Germinal center (tissue), 1 donor: Measurements from ENCODE around the gene ASCL3.
"Not testable (repeated sequence)": the region's sequence is repeated elsewhere in the genome, so short reads cannot be mapped to it uniquely, and the experiment has no call there.

Source experiments
- DNase-seq: peaks from one replicate; pipeline ENCODE4 v3.0.0; 2012; ENCODE audit warnings: mixed read lengths, low spot score

Gene ASCL3

GRCh38 chr11:8947230-8947943 lies 4.6 kb upstream of the ASCL3 start:
- no peak for DNase-seq

GRCh38 chr11:8941341-8942103 lies 1.3 kb downstream of the ASCL3 start:
- DNase-seq, result no peak

- no peak for DNase-seq
These were observed 5.2 kb downstream of the ASCL3 start for GRCh38 chr11:8937659-8938058.

- DNase-seq, result no peak
These were observed 5.7 kb downstream of the ASCL3 start for GRCh38 chr11:8937159-8937558.

- DNase-seq, result not testable (repeated sequence)
These were observed 7.0 kb downstream of the ASCL3 start for GRCh38 chr11:8935789-8936188.

GRCh38 chr11:8934742-8935488 lies 7.9 kb downstream of the ASCL3 start:
- DNase-seq, result no peak

GRCh38 chr11:8933931-8934330 lies 8.9 kb downstream of the ASCL3 start:
- DNase-seq, result no peak

GRCh38 chr11:8932564-8933180 lies 10.1 kb downstream of the ASCL3 start, which contains the start of gene C11orf16:
C11orf16 (minus strand) TSS chr11:8932947; CDS start chr11:8932308, 639 bp downstream.
- DNase-seq, result no peak

- no peak for DNase-seq
These were observed 12.2 kb downstream of the ASCL3 start for GRCh38 chr11:8930456-8931175.

GRCh38 chr11:8928981-8929615 lies 13.7 kb downstream of the ASCL3 start:
- DNase-seq, result no peak

- no peak for DNase-seq
These were observed 14.6 kb downstream of the ASCL3 start for GRCh38 chr11:8928205-8928604.

GRCh38 chr11:8927233-8927632 lies 15.6 kb downstream of the ASCL3 start:
- DNase-seq, result no peak

- DNase-seq, result no peak
These were observed 16.6 kb downstream of the ASCL3 start for GRCh38 chr11:8926236-8926635.

GRCh38 chr11:8925711-8926110 lies 17.1 kb downstream of the ASCL3 start:
- DNase-seq, result no peak

- DNase-seq, result no peak
These were observed 20.1 kb downstream of the ASCL3 start for GRCh38 chr11:8922691-8923090.

GRCh38 chr11:8917157-8917825 lies 25.5 kb downstream of the ASCL3 start:
- DNase-seq, result no peak

GRCh38 chr11:8914661-8915018 lies 28.2 kb downstream of the ASCL3 start:
- no peak for DNase-seq

GRCh38 chr11:8913961-8914660 lies 28.7 kb downstream of the ASCL3 start:
- peak; percentile 44 for DNase-seq

- DNase-seq, result peak; percentile 85
These were observed 31.6 kb downstream of the ASCL3 start, which contains the start of gene AKIP1 for GRCh38 chr11:8911029-8911823. AKIP1 (plus strand) TSS chr11:8911189; CDS start chr11:8911450, 261 bp downstream.
